Measurements from ENCODE around the gene SERHL2.

- TF ChIP-seq POLR2AphosphoS5 (IDR thresholded peaks at IDR 0.05; ENCODE audit: low read depth, low read length) (no peak), POLR2A (IDR thresholded peaks at IDR 0.05; ENCODE audit: low read depth, low read length) (no peak)
Observed at GRCh38 chr22:42565956-42566355, 12.2 kb downstream of the SERHL2 start.
